Stimulated activated CD8-positive, alpha-beta memory T cell treated with anti-CD3 and anti-CD28 coated beads, Interleukin-7, amount 100 ng/mL, for 4 hours (primary cell): ENCODE measurements around the gene CBX7.

Experiments
- DNase-seq, 2 donors: peaks; one replicate each; pipeline ENCODE4 v3.0.0-alpha.2; 2020; ENCODE audit warnings: low read depth in 2 of 2

CBX7 gene

GRCh38 chr22:39125622-39126021, 26.9 kb downstream of the CBX7 start:
- DNase-seq = no peak

- DNase-seq = no peak
These were observed 28.5 kb downstream of the CBX7 start for GRCh38 chr22:39123751-39124581.

GRCh38 chr22:39122772-39123470, 29.6 kb downstream of the CBX7 start:
- no peak for DNase-seq

GRCh38 chr22:39120983-39121382, 31.5 kb downstream of the CBX7 start:
- no peak for DNase-seq

GRCh38 chr22:39117585-39118191, 34.8 kb downstream of the CBX7 start:
- DNase-seq = peak; percentile 70 to 75

GRCh38 chr22:39115977-39116621, 36.4 kb downstream of the CBX7 start:
- DNase-seq = no peak

- no peak for DNase-seq
These were observed 36.9 kb downstream of the CBX7 start for GRCh38 chr22:39115570-39115969.

- DNase-seq = no peak
These were observed 38.4 kb downstream of the CBX7 start for GRCh38 chr22:39114112-39114511.

- DNase-seq = no peak
These were observed 41.6 kb downstream of the CBX7 start for GRCh38 chr22:39110631-39111561.

- no peak for DNase-seq
These were observed 43.1 kb downstream of the CBX7 start for GRCh38 chr22:39109361-39109760.

- no peak for DNase-seq
These were observed 44.0 kb downstream of the CBX7 start for GRCh38 chr22:39108487-39108886.

GRCh38 chr22:39106326-39106725, 46.2 kb downstream of the CBX7 start:
- DNase-seq = no peak

- no peak for DNase-seq
These were observed 49.0 kb downstream of the CBX7 start for GRCh38 chr22:39103431-39103830.

GRCh38 chr22:39101226-39101625, 51.3 kb downstream of the CBX7 start:
- DNase-seq = no peak

GRCh38 chr22:39098576-39098975, 53.9 kb downstream of the CBX7 start:
- DNase-seq = no peak

- DNase-seq = no peak
These were observed 54.5 kb downstream of the CBX7 start for GRCh38 chr22:39098026-39098425.

GRCh38 chr22:39097098-39098020, 55.1 kb downstream of the CBX7 start, which contains the start of gene APOBEC3H:
Gene APOBEC3H (plus strand): TSS chr22:39097244. CDS start chr22:39100279, 3,035 bp downstream.
- DNase-seq = no peak

- DNase-seq = no peak
These were observed 56.5 kb downstream of the CBX7 start for GRCh38 chr22:39095971-39096370.

GRCh38 chr22:39094717-39095389, 57.6 kb downstream of the CBX7 start:
- DNase-seq = no peak
